Mesenteric fat pad (tissue), 1 donor: ENCODE results near the gene PLCL1. TPM values are rescaled to one million over a fixed set of nuclear protein-coding genes. Genes with fewer than 3 reads are reported as not detected.
"Not testable (repeated sequence)": the region's sequence is repeated elsewhere in the genome, so short reads cannot be mapped to it uniquely, and the experiment has no call there.

ENCODE experiments used
- DNase-seq: peaks from one replicate; pipeline ENCODE4 v3.0.0-alpha.2; 2020; ENCODE audit warnings: low spot score
- total RNA-seq: library from RNA; stranded (reverse); fragmentation: NEBNext Ultra II Directional; extraction: Animal tissue kit (Norgen Biotek cat#: 25700); gene quantifications from one replicate; pipeline ENCODE4 v1.2.1, GENCODE V29; 2021
- donor health status: DM: yes; HTN: yes; CAD: no.

Gene PLCL1
- total RNA-seq, 1 donor from 2014 or later, result 3.6 TPM

DNA sequence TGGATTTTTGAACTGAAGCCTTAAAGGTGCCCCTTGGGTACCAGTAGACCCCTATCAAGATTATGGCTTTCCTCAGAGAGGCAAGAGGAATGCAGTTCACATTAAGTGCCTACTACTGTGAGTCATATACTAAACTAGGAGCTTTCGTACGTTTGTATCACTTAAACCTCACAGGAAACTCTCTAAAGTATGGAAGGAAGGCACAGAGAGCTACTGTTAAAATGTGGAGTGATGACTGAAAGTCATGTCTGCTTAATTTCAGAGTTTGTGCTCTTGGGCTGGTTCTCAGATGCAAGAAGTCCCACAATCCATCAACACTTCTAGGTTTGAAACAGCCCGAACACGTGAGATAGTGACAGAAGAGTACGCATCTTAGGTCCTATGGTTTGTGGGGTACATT is 4.7 kb downstream of the PLCL1 start:
- DNase-seq, result no peak

GRCh38 chr2:197810016-197810415 is 5.6 kb downstream of the PLCL1 start:
- DNase-seq, result no peak

DNA sequence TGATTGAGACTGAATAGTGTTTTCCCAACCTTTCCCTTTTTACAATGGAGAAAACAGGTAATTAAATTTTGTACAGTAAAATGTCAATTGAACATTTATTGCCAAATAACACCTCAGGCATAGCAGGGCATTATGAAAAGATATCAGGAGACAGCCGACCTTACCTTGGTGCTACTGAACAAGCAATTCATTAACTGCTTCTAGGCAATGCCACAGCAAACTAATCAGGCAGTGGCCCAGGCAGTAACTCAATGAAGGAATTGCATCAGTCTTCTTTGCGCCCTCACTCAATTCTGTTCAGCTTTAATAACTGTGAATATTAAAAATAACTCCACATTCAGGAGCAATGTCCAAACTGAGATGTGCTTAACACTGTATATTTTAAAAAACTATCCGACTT is 6.1 kb downstream of the PLCL1 start:
- DNase-seq, result no peak

GRCh38 chr2:197813093-197813787 is 8.8 kb downstream of the PLCL1 start:
- DNase-seq, result no peak

DNA sequence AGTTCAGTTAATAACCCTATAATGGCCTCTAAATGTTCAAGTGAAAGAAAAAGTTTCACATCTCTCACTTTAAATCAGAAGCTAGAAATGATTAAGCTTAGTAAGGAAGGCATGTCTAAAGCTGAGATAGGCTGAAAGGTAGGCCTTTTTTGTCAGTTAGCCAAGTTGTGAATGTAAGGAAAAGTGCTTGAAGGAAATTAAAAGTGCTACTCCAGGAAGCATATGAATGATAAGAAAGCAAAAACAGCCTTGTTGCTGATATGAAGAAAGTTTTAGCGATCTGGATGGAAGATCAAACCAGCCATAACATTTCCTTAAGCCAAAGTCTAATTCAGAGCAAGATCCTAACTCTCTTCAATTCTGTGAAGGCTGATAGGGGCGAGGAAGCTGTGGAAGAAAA is 10.1 kb downstream of the PLCL1 start:
- no peak for DNase-seq

GRCh38 chr2:197821550-197822289 is 17.3 kb downstream of the PLCL1 start:
- no peak for DNase-seq

GRCh38 chr2:197822333-197822732 is 17.9 kb downstream of the PLCL1 start:
- DNase-seq, result no peak

GRCh38 chr2:197827618-197828017 is 23.2 kb downstream of the PLCL1 start:
- DNase-seq, result no peak

GRCh38 chr2:197828464-197829135 is 24.2 kb downstream of the PLCL1 start:
- no peak for DNase-seq

DNA sequence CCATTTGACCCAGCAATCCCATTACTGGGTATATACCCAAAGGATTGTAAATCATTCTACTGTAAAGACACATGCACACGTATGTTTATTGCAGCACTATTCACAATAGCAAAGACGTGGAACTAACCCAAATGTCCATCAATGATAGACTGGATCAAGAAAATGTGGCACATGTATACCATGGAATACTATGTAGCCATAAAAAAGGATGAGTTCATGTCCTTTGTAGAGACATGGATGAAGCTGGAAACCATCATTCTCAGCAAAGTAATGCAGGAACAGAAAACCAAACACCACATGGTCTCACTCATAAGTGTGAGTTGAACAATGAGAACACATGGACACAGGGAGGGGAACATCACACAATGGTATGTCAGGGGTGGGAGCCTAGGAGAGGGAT is 30.4 kb downstream of the PLCL1 start:
- DNase-seq, result not testable (repeated sequence)

- DNase-seq, result no peak
Observed at GRCh38 chr2:197835293-197835692, 30.9 kb downstream of the PLCL1 start.

DNA sequence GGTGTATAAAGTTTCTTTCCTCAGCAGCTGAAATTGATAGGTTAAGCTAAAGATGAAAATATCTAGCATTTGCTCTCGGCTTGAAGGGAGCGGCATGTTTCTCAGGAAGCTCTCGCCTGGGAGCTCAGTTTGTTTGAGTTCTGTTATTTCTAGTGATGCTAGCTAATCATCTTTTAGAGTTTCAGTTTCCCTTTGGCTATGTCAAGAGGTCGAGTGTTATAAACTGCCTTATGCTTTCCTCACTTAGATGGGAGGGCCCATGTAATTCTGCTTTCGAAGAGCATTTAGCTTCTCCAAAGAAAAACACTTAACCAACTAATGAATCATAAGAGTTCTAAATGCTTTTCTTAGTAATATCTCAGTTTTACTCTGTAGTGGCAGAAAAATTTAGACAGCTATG is 33.6 kb downstream of the PLCL1 start:
- no peak for DNase-seq

- DNase-seq, result no peak
Observed at GRCh38 chr2:197838579-197838978, 34.2 kb downstream of the PLCL1 start.

- no peak for DNase-seq
Observed at GRCh38 chr2:197839327-197839726, 34.9 kb downstream of the PLCL1 start.

- DNase-seq, result no peak
Observed at GRCh38 chr2:197839856-197840255, 35.5 kb downstream of the PLCL1 start.

- DNase-seq, result no peak
Observed at GRCh38 chr2:197846128-197846527, 41.7 kb downstream of the PLCL1 start.

- no peak for DNase-seq
Observed at GRCh38 chr2:197846777-197847176, 42.4 kb downstream of the PLCL1 start.

DNA sequence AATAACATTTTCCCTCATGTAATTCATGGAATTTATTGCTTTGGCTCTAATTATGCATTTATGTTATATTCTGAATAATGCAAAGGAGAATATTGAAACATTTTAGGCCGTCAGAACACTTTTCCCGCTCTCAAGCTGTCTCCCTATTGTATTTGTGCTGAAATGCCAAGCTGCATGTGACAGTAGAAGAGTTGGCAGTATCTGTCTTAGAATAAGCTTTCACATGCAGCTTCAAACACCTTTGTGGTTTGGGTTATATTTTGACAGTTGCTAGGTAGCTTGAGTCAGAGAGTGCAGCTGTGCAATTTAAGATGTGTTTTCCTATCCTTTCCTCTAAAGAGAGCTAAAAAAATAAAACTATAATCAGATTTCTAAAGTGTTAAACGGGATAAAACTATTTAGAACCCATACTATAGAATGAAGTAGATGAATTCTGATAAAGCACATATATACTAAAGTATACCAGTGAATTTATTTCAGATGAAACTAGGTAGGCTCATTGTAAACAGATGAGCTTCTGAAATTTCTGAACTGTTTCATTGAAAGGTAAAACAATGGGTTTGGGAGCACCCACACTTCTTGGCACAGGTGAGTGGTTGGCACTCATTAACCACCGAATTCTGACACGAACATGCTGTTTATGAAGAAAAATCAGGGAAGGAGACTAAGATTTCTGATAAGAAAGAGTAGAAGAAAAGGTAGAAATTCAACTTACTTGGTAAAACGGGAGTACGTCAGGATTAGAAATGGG is 43.4 kb downstream of the PLCL1 start:
- DNase-seq, result no peak

DNA sequence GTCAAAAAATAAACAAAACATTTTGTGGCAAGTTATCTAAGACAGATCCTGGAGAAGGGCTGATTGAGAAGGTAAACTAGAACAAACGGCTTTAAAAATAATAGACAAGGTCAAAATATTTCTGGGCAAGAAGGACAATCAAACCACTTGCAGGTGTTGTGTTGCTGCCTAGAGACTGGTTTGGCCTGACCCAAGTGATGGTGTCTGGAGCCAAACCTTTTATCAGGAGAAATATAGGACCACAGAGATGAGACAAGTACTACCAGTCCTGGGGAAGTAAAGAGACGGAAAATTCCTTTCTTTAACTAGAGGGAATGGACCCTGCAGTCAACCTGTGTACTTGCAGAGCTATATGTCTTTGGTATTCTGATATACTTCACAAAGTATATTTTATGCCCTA is 44.2 kb downstream of the PLCL1 start:
- DNase-seq, result no peak

DNA sequence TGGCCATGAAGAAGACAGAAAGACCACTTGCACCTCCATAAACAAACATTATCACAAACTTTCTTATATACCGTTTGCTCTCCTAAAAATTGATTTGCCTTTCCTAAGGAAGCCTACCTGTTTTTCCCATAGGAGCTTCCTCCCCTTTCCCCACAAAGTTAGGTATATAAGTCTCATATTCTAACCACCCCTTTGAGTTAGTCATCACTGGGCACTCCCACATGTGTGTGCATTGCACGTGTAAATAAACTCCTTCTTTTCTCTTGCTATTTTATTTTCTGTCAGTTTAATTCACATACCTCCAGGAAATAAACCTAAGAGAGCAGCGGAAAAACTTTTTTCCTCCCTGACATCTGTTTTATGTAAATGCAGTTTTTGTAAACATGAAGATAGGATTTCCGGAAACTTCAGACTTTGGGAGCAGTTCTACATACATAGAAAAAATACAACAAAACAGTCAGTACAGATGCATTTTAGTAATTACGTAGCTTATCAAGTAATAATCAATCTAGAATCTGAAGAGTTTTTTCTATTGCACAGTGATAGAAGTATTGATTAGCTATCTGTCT is 46.6 kb downstream of the PLCL1 start:
- no peak for DNase-seq

- DNase-seq, result no peak
Observed at GRCh38 chr2:197851451-197851850, 47.1 kb downstream of the PLCL1 start.
